HCT116 (cell line): ENCODE data around the gene KXD1.

ENCODE experiments used
- CEBPB ChIP-seq: IDR thresholded peaks from 2 replicates; pipeline ENCODE4 v1.6.1; 2012; ENCODE audit warnings: low read depth
- CTCF ChIP-seq, 3 experiments: fragments of 200-600 bp in 1 of 3; sonication (generic) in 1 of 3; IDR thresholded peaks in 2 of 3; conservative IDR thresholded peaks in 1 of 3; 2 replicates each; pipeline ENCODE4 v1.5.1; 2012 to 2017; ENCODE audit warnings: low read depth in 2 of 3, low read length in 2 of 3, antibody characterized with exemption in 1 of 3, borderline replicate concordance in 1 of 3, control low read depth in 1 of 3, mild to moderate bottlenecking in 1 of 3, mixed read lengths in 1 of 3, mixed run types in 1 of 3, moderate library complexity in 1 of 3; ENCODE audit not compliant: insufficient read depth in 1 of 3
- EGR1 ChIP-seq: IDR thresholded peaks from 2 replicates; pipeline ENCODE4 v1.6.1; 2012; ENCODE audit warnings: low read depth
- EZH2 ChIP-seq: fragments of 200-600 bp; sonication (generic); IDR thresholded peaks from 2 replicates; pipeline ENCODE4 v1.6.1; 2017; ENCODE audit warnings: antibody characterized with exemption, mixed run types
- EZH2phosphoT487 ChIP-seq: fragments of 200-600 bp; IDR thresholded peaks from 2 replicates; pipeline ENCODE4 v1.6.1; 2018; ENCODE audit warnings: antibody characterized with exemption, borderline replicate concordance
- MAX ChIP-seq: IDR thresholded peaks from 2 replicates; pipeline ENCODE4 v1.6.1; 2012
- POLR2A ChIP-seq: IDR thresholded peaks from 2 replicates; pipeline ENCODE4 v1.7.0; 2011; ENCODE audit warnings: borderline replicate concordance; ENCODE audit not compliant: insufficient read depth, insufficient read length; ENCODE audit errors: extremely low read depth
- POLR2AphosphoS5 ChIP-seq: IDR thresholded peaks from 2 replicates; pipeline ENCODE4 v1.6.1; 2011; ENCODE audit warnings: mild to moderate bottlenecking, low read depth, low read length, moderate library complexity
- RAD21 ChIP-seq: IDR thresholded peaks from 2 replicates; pipeline ENCODE4 v1.6.1; 2012; ENCODE audit warnings: low read depth, mild to moderate bottlenecking
- REST ChIP-seq: IDR thresholded peaks from 2 replicates; pipeline ENCODE4 v1.6.1; 2012; ENCODE audit warnings: low read depth
- SP1 ChIP-seq: IDR thresholded peaks from 2 replicates; pipeline ENCODE4 v1.6.1; 2012; ENCODE audit warnings: low read depth
- ZNF274 ChIP-seq: fragments of 200-500 bp; sonication (Bioruptor generic); IDR thresholded peaks from 2 replicates; pipeline ENCODE4 v1.6.1; 2014; ENCODE audit warnings: mild to moderate bottlenecking, low read depth, low read length, inconsistent platforms

GRCh38 chr19:18593367-18594095 is 35.9 kb downstream of the KXD1 start:
- TF ChIP-seq REST: no peak
- TF ChIP-seq ZNF274: no peak
- TF ChIP-seq CTCF (IDR thresholded peaks at IDR 0.05 in 2 of 3, conservative IDR thresholded peaks at IDR 0.05 in 1 of 3; ENCODE audit: borderline replicate concordance in 1 of 3, insufficient read depth in 1 of 3, low read depth in 2 of 3, low read length in 2 of 3): no peak
- no peak for TF ChIP-seq EZH2
- TF ChIP-seq POLR2AphosphoS5: no peak; the same call in 1 of the 2 replicates
- TF ChIP-seq POLR2A: no peak
- no peak for TF ChIP-seq EZH2phosphoT487
- no peak for TF ChIP-seq RAD21
- TF ChIP-seq SP1: no peak
- no peak for TF ChIP-seq CEBPB
- no peak for TF ChIP-seq MAX
- TF ChIP-seq EGR1: no peak
